GM12874 (cell line): ENCODE measurements around the gene ESR1.

Experiments used
- TF ChIP-seq, protein P1 (sequence below): IDR thresholded peaks from 2 replicates; pipeline ENCODE4 v1.5.1; 2011; ENCODE audit warnings: low read depth, mild to moderate bottlenecking, control low read depth, low read length, moderate library complexity; ENCODE audit not compliant: insufficient read depth

The ESR1 gene

DNA sequence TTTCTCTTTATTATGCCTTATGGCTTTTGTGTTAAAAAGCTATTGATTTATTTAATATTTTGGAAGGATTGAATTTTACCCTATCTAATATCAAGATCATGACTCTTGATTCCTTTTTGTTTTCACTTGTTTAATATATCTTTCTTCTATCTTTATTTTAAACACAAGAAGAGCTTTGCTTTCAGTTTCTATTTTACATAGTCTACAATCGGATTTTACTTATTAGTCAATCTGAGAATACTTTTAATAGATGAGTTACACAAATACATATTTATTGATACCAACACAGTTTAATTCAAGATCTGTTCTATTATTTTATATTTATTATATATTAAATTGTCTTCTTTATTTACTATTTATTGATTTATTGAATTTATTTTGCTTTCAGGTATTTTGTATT, 218.8 kb downstream of the ESR1 start:
- TF ChIP-seq, protein P1, sequence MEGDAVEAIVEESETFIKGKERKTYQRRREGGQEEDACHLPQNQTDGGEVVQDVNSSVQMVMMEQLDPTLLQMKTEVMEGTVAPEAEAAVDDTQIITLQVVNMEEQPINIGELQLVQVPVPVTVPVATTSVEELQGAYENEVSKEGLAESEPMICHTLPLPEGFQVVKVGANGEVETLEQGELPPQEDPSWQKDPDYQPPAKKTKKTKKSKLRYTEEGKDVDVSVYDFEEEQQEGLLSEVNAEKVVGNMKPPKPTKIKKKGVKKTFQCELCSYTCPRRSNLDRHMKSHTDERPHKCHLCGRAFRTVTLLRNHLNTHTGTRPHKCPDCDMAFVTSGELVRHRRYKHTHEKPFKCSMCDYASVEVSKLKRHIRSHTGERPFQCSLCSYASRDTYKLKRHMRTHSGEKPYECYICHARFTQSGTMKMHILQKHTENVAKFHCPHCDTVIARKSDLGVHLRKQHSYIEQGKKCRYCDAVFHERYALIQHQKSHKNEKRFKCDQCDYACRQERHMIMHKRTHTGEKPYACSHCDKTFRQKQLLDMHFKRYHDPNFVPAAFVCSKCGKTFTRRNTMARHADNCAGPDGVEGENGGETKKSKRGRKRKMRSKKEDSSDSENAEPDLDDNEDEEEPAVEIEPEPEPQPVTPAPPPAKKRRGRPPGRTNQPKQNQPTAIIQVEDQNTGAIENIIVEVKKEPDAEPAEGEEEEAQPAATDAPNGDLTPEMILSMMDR, result no peak

- TF ChIP-seq, protein P1, result no peak
Observed at GRCh38 chr6:152034631-152035030, 227.1 kb downstream of the ESR1 start.

GRCh38 chr6:152046118-152046517, 238.6 kb downstream of the ESR1 start:
- TF ChIP-seq, protein P1, result no peak

DNA sequence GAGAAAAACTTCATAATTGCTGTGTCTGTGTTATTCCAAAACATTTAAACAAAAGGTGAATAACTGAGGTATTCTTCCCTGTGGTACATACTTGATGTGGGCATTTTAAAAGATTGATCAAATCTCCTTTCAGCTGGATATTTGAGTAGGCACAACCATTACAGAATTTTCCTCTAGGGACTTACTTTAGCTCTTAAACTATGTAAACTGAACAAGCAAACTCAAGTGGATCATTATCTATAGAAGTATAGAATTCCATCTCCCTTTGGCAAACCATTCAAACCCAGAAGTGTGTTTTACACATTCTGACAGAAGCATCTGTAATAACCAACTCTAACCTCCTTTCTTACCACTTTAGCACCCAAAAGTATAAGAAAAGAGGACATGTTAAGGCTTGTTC, 241.4 kb downstream of the ESR1 start:
- TF ChIP-seq, protein P1, result no peak

DNA sequence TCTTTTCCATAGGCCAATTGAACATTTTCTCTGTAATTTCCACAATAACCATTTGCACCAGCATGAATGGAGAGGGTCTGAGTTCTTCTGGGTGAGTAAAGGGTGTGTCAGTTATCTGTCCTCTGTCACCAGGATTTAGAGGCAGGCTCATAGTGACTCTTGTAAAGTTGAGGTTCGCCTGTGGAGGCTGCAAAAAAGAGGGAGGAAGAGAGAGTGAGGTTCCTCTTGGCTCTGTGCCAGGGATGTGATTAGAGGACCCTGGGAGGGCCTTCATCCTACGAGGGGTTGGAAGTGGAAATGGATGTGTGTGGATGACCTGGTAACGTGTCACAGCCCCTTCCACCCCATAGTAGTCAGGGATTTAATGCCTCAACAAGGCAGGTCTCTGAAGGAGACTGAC, 242.0 kb downstream of the ESR1 start:
- TF ChIP-seq, protein P1, result no peak

- TF ChIP-seq, protein P1, result no peak
Observed at GRCh38 chr6:152050451-152051195, 243.1 kb downstream of the ESR1 start.

DNA sequence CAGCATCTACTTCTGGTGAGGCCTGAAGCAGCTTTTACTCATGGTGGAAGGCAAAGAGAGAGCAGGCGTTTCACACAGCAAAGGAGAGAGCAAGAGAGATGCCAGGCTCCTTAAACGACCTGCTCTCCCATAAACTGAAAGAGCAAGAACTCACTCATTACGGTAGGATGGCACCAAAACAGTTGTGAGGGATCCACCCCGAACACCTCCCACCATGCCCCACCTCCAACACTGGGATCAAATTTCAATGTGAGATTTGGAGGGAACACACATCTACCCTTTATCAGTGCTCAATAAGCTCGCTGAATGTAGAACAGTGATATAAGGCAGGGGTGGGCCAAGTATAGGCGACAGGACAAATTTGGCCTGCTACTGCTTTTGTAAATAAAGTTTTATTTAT, 244.6 kb downstream of the ESR1 start:
- TF ChIP-seq, protein P1, result no peak
